ENCODE results near the gene PIF1.

The PIF1 gene

DNA sequence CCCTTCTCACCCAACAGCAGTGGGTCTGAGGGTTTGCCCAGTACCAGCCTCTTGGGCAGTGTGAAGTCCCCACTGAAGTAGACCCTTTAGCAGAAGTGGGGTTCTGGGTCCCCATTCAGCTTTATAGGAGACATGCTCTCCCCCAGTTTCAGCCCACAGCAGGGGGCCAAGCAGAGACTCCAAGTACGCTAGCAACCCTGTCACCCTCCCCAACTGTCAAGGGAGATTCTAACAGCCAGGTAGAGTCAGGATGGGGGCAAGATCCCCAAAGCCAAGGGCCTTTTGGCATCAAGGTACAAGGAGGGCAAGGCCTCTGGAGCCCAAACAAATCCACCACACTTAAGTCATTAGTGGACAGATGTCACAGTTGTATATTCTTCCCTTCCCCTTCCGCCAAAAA lies 51.8 kb downstream of the PIF1 start:
- Histone ChIP-seq H3K27ac (no peak overlapping the region), H3K36me3 (no peaks in the 10 kb centered on the region), H3K4me1 (ENCODE audit: control insufficient read depth in 1 of 2, insufficient read depth in 1 of 2, low read depth in 1 of 2, low read length in 1 of 2) (peaks cover 0 to 11% of the 10 kb centered on the region in 2 experiments), H3K27me3 (peaks cover 92% of the 10 kb centered on the region), H3K9me3 (no peaks in the 10 kb centered on the region), H3K4me3 (ENCODE audit: low read depth in 1 of 2, low read length in 1 of 2) (no peak overlapping the region)
- TF ChIP-seq, protein P1, sequence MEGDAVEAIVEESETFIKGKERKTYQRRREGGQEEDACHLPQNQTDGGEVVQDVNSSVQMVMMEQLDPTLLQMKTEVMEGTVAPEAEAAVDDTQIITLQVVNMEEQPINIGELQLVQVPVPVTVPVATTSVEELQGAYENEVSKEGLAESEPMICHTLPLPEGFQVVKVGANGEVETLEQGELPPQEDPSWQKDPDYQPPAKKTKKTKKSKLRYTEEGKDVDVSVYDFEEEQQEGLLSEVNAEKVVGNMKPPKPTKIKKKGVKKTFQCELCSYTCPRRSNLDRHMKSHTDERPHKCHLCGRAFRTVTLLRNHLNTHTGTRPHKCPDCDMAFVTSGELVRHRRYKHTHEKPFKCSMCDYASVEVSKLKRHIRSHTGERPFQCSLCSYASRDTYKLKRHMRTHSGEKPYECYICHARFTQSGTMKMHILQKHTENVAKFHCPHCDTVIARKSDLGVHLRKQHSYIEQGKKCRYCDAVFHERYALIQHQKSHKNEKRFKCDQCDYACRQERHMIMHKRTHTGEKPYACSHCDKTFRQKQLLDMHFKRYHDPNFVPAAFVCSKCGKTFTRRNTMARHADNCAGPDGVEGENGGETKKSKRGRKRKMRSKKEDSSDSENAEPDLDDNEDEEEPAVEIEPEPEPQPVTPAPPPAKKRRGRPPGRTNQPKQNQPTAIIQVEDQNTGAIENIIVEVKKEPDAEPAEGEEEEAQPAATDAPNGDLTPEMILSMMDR (IDR thresholded peaks at IDR 0.05), result no peak

DNA sequence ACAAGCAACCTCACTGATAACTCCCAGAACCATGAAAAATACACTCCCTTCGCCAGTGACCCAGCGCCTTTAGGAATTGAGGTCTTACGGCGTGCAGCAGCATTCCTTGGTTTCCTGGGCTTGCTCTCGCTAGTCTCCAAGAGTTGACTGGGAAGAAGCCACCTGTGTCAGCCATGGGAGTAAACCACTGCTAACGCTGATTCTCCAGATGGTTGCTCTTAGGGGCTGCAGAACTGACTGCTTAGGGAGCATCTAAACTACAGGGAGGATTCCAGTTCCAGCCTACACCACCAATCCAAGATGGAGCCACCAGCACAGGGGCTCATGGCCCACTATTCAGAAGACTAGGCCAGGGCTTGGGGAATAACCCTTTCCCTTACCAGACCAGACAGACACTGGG lies 52.5 kb downstream of the PIF1 start:
- Histone ChIP-seq H3K4me1 (ENCODE audit: control insufficient read depth in 1 of 2, insufficient read depth in 1 of 2, low read depth in 1 of 2, low read length in 1 of 2) (peaks cover 0 to 11% of the 10 kb centered on the region in 2 experiments), H3K27ac (no peak overlapping the region), H3K36me3 (no peaks in the 10 kb centered on the region), H3K27me3 (peaks cover 86% of the 10 kb centered on the region), H3K9me3 (no peaks in the 10 kb centered on the region), H3K4me3 (ENCODE audit: low read depth in 1 of 2, low read length in 1 of 2) (no peak overlapping the region)
- TF ChIP-seq, protein P1 (IDR thresholded peaks at IDR 0.05), result no peak

DNA sequence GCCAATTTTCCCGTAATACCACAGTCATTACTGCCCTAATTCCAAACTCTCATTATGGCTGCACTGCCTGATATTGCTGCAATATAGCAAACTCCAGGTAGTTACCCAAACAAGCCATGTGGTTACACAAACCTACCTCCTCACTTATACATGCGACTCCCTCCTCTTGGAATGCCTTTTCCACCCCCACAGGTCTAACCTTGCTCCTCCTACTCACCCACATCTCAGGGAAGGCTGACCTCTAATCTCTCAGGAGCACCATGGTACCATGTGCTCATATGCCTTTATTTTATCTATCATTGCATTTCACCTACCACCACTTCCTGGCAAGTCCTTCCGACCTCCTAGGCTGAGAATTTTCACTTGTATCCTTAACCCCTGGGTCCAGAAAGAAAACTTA lies 53.0 kb downstream of the PIF1 start:
- H3K27me3 ChIP-seq, result peaks cover 81% of the 10 kb centered on the region
- no peaks in the 10 kb centered on the region for H3K9me3 ChIP-seq
- H3K4me1 ChIP-seq (ENCODE audit: control insufficient read depth in 1 of 2, insufficient read depth in 1 of 2, low read depth in 1 of 2, low read length in 1 of 2), result peaks cover 0 to 11% of the 10 kb centered on the region in 2 experiments
- no peaks in the 10 kb centered on the region for H3K36me3 ChIP-seq
- TF ChIP-seq, protein P1 (IDR thresholded peaks at IDR 0.05), result no peak
- H3K4me3 ChIP-seq (ENCODE audit: low read depth in 1 of 2, low read length in 1 of 2), result no peak overlapping the region
- no peak overlapping the region for H3K27ac ChIP-seq

DNA sequence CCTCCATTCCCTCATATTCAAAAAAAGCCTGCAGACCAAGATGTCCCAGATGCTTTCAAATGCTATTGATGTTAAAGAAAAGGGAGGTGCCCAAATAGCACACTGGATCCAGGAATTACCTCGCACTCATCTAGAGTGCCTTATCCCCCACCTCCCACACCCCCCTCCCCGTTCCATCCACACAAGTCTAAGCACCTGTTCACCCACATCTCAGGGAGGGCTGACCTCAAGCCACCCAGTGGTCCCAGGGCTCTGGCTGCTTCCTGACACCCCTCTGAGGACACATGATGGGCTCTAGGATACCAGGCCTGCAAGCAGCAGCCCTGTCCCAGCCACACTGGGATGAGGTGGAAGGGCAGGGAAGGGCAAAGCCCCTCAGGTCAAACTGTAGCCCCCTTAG lies 54.8 kb downstream of the PIF1 start:
- Histone ChIP-seq H3K36me3 (no peaks in the 10 kb centered on the region), H3K4me1 (ENCODE audit: control insufficient read depth in 1 of 2, insufficient read depth in 1 of 2, low read depth in 1 of 2, low read length in 1 of 2) (peaks cover 0 to 6% of the 10 kb centered on the region in 2 experiments), H3K27me3 (peaks cover 66% of the 10 kb centered on the region), H3K27ac (no peak overlapping the region), H3K4me3 (ENCODE audit: low read depth in 1 of 2, low read length in 1 of 2) (no peak overlapping the region), H3K9me3 (no peaks in the 10 kb centered on the region)
- TF ChIP-seq, protein P1 (IDR thresholded peaks at IDR 0.05), result no peak

DNA sequence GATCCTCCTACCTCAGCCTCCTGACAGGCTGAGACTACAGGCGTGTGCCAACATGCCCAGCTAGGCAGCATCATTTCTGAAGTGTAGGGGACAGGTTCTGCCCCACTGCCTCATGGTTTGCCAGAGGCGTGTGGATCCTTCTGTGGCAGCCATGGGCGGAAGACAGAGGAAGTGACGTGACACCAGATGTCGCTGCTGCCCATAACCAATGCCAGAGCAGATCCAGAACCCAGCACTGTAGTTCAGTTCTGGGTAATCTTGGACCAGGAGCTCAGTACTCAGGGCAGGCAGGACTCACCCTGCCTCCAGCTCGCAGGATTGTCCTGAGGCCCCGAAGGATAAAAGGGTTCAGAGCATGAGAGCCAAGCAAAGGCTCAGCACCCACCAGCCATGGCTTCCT lies 58.2 kb downstream of the PIF1 start:
- no peak overlapping the region for H3K27ac ChIP-seq
- H3K4me3 ChIP-seq (ENCODE audit: low read depth in 1 of 2, low read length in 1 of 2), result no peak overlapping the region
- peaks cover 32% of the 10 kb centered on the region for H3K27me3 ChIP-seq
- TF ChIP-seq, protein P1 (IDR thresholded peaks at IDR 0.05), result no peak
- no peaks in the 10 kb centered on the region for H3K9me3 ChIP-seq
- H3K36me3 ChIP-seq, result no peaks in the 10 kb centered on the region
- no peaks in the 10 kb centered on the region for H3K4me1 ChIP-seq (ENCODE audit: control insufficient read depth in 1 of 2, insufficient read depth in 1 of 2, low read depth in 1 of 2, low read length in 1 of 2)

DNA sequence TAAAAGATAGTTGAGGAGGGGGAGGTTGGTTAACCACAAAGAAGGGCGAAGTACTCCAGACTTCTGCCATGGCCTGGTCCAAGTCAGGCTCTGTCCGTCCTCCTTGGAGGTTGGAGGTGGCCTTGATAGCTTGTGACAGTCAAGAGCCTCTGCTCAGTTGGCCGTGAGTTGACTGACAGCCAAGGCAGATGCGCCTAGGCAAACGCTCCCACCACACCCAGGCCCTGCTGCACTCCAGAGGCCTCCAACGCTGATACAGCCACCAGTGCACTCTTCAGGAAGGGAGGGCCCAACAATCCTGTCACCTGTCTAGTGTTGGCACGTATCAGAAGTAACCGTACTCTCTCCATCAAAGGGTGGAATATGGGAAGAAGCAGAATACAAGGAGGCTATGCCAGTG lies 59.4 kb downstream of the PIF1 start:
- H3K36me3 ChIP-seq, result no peaks in the 10 kb centered on the region
- H3K27me3 ChIP-seq, result peaks cover 20% of the 10 kb centered on the region
- TF ChIP-seq, protein P1 (IDR thresholded peaks at IDR 0.05), result no peak
- H3K4me1 ChIP-seq (ENCODE audit: control insufficient read depth in 1 of 2, insufficient read depth in 1 of 2, low read depth in 1 of 2, low read length in 1 of 2), result no peaks in the 10 kb centered on the region
- H3K4me3 ChIP-seq (ENCODE audit: low read depth in 1 of 2, low read length in 1 of 2), result no peak overlapping the region
- no peak overlapping the region for H3K27ac ChIP-seq
- H3K9me3 ChIP-seq, result no peaks in the 10 kb centered on the region
